NCI-H2196 treated with DMSO at 0.1 percent for 48 hours (cell line): ENCODE measurements around the gene PCDHB12.
"Not testable (repeated sequence)": the region's sequence is repeated elsewhere in the genome, so short reads cannot be mapped to it uniquely, and the experiment has no call there.

Experiments
- DNase-seq: peaks from one replicate; lab custom pipeline; 2025; ENCODE audit not compliant: unreplicated experiment; lab: John Stamatoyannopoulos, UW

PCDHB12 gene

GRCh38 chr5:141201646-141202045, 6.9 kb upstream of the PCDHB12 start:
- not testable (repeated sequence) for DNase-seq

DNA sequence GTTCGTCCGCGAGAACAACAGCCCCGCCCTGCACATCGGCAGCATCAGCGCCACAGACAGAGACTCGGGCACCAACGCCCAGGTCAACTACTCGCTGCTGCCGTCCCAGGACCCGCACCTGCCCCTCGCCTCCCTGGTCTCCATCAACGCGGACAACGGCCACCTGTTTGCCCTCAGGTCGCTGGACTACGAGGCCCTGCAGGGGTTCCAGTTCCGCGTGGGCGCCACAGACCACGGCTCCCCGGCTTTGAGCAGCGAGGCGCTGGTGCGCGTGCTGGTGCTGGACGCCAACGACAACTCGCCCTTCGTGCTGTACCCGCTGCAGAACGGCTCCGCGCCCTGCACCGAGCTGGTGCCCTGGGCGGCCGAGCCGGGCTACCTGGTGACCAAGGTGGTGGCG, 1.8 kb downstream of the PCDHB12 start:
- DNase-seq, result not testable (repeated sequence)

- DNase-seq, result not testable (repeated sequence)
Measured at GRCh38 chr5:141210849-141211248, 2.3 kb downstream of the PCDHB12 start.

DNA sequence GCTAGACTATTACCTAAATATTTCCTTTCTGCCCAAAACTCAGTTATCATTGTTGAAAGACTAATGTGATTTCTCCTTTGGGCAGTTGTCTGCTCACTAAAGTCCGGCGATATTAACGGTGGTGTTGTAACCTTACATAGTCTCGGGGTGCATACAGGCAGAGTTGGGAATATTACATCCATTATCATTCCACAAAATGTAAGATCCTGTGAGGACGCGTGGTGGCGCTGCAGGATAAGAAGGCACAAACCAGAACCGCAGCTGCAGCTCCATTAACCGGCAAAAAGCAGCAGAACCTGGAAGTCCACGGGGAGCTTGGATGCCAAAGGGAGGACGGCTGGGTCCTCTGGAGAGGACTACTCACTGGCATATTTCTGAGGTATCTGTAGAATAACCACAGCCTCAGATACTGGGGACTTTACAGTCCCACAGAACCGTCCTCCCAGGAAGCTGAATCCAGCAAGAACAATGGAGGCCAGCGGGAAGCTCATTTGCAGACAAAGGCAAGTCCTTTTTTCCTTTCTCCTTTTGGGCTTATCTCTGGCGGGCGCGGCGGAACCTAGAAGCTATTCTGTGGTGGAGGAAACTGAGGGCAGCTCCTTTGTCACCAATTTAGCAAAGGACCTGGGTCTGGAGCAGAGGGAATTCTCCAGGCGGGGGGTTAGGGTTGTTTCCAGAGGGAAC, 5.3 kb downstream of the PCDHB12 start, which contains the start of gene PCDHB13:
Gene PCDHB13, plus strand, starts transcription at position 264 of the 684 bp plus-strand sequence. Its CDS starts 205 bp downstream, at position 469.
- not testable (repeated sequence) for DNase-seq

DNA sequence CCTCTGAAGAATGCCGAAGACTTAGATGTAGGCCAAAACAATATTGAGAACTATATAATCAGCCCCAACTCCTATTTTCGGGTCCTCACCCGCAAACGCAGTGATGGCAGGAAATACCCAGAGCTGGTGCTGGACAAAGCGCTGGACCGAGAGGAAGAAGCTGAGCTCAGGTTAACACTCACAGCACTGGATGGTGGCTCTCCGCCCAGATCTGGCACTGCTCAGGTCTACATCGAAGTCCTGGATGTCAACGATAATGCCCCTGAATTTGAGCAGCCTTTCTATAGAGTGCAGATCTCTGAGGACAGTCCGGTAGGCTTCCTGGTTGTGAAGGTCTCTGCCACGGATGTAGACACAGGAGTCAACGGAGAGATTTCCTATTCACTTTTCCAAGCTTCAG, 6.1 kb downstream of the PCDHB12 start:
- not testable (repeated sequence) for DNase-seq

- DNase-seq, result not testable (repeated sequence)
Measured at GRCh38 chr5:141215504-141215903, 7.0 kb downstream of the PCDHB12 start.

DNA sequence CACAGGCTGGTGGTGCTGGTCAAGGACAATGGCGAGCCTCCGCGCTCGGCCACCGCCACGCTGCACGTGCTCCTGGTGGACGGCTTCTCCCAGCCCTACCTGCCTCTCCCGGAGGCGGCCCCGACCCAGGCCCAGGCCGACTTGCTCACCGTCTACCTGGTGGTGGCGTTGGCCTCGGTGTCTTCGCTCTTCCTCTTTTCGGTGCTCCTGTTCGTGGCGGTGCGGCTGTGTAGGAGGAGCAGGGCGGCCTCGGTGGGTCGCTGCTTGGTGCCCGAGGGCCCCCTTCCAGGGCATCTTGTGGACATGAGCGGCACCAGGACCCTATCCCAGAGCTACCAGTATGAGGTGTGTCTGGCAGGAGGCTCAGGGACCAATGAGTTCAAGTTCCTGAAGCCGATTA, 7.5 kb downstream of the PCDHB12 start:
- DNase-seq, result not testable (repeated sequence)

DNA sequence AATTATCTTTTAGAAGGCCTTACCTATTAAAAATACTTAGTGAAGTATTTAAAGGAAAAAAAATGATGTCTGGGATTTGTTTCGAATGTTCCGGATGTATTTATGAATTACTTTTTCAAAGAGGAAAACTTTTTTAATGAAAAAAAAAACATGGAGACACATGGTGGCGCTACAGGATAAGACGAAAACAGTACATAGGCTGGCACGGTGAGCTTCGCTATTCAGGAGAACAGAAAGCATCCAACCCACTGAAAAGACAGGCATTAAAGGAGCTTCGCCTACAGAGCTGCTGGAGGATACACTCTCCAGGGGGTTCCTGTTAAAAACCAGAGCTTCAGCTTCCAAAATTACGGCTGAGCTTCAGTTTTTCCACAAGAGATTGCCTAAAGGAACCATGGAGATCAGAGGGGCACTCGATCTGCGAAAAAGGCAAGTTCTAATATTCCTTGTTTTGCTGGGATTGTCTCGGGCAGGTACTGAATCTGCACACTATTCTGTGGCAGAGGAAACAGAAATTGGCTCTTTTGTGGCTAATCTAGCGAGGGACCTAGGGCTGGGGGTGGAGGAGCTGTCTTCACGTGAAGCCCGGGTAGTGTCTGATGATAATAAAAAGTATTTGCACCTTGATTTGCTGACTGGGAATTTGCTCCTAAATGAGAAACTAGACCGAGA, 14.7 kb downstream of the PCDHB12 start, which contains the start of gene PCDHB14:
Gene PCDHB14, plus strand, starts transcription at position 232 of the 672 bp plus-strand sequence. Its CDS starts 163 bp downstream, at position 395.
- DNase-seq, result peak; percentile 10

DNA sequence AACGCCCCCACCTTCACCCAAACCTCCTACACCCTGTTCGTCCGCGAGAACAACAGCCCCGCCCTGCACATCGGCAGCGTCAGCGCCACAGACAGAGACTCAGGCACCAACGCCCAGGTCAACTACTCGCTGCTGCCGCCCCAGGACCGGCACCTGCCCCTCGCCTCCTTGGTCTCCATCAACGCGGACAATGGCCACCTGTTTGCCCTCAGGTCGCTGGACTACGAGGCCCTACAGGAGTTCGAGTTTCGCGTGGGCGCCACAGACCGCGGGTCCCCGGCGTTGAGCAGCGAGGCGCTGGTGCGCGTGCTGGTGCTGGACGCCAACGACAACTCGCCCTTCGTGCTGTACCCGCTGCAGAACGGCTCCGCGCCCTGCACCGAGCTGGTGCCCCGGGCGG, 16.3 kb downstream of the PCDHB12 start:
- DNase-seq, result not testable (repeated sequence)

DNA sequence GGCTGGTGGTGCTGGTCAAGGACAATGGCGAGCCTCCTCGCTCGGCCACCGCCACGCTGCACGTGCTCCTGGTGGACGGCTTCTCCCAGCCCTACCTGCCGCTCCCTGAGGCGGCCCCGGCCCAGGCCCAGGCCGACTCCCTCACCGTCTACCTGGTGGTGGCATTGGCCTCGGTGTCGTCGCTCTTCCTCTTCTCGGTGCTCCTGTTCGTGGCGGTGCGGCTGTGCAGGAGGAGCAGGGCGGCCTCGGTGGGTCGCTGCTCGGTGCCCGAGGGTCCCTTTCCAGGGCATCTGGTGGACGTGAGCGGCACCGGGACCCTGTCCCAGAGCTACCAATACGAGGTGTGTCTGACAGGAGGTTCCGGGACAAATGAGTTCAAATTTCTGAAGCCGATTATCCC, 16.9 kb downstream of the PCDHB12 start:
- not testable (repeated sequence) for DNase-seq

DNA sequence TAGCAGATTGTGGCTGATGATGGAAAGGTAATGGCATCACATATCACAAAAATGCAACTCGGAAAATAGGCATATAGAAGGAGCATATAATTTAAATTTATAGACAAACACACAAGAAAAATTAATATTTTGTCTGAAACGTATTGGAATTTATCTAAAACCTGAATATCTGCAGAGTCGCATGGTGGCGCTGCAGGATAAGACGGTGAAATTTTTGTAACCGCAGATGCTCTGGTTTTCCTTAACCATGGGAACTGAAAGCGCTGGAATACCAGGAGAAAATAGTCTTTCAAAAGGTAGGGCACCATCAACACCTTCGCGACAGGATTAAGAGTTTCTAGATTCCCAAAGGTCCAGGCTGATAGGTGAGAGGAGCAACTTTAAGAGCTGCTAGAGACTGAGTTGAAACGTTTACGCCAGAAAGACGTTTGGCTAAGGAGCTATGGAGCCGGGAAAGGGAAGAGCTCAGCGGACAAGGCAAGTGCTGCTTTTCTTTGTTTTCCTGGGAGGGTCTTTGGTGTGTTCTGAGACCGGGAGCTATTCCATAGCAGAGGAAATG, 25.7 kb downstream of the PCDHB12 start:
- DNase-seq, result no peak

- DNase-seq, result not testable (repeated sequence)
Measured at GRCh38 chr5:141235922-141236321, 27.4 kb downstream of the PCDHB12 start.

DNA sequence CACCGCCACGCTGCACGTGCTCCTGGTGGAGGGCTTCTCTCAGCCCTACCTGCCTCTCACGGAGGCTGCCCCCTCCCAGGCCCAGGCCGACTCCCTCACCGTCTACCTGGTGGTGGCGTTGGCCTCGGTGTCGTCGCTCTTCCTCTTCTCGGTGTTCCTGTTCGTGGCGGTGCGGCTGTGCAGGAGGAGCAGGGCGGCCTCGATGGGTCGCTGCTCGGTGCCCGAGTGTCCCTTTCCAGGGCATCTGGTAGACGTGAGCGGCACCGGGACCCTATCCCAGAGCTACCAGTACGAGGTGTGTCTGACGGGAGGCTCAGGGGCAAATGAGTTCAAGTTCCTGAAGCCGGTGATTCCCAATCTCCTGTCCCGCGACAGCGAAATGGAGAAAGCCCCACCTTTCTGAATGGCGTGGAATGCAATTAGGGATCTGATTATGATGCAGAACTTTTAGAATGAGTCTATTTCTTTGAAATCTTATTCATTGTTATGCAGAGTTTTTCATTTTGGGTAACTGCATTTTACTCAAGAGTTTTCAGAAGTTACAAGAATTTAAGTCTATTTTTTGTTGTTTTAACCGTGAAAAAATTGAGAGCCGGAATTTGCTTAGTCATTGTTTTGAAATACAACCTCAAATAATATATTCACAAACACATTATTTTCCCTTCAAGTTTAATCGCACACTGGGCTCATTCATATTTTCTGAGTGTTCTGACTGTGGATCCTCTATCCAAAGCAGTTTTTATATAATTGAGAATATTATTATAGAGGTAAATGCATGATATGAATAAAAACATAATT, 28.2 kb downstream of the PCDHB12 start:
- no peak for DNase-seq

DNA sequence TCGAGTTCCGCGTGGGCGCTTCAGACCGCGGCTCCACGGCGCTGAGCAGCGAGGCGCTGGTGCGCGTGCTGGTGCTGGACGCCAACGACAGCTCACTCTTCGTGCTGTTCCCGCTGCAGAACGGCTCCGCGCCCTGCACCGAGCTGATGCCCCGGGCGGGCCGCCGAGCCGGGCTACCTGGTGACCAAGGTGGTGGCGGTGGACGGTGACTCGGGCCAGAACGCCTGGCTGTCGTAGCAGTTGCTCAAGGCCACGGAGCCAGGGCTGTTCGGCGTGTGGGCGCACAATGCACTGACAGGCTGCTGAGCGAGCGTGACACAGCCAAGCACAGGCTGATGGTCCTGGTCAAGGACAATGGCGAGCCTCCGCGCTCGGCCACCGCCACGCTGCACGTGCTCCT, 33.0 kb downstream of the PCDHB12 start:
- no peak for DNase-seq

GRCh38 chr5:141245250-141245717, 36.8 kb downstream of the PCDHB12 start, which contains the start of gene PCDHB15:
Gene PCDHB15 (plus strand): TSS chr5:141245395. CDS start chr5:141245579, 184 bp downstream.
- DNase-seq, result no peak

GRCh38 chr5:141246971-141247370, 38.5 kb downstream of the PCDHB12 start:
- DNase-seq, result not testable (repeated sequence)

DNA sequence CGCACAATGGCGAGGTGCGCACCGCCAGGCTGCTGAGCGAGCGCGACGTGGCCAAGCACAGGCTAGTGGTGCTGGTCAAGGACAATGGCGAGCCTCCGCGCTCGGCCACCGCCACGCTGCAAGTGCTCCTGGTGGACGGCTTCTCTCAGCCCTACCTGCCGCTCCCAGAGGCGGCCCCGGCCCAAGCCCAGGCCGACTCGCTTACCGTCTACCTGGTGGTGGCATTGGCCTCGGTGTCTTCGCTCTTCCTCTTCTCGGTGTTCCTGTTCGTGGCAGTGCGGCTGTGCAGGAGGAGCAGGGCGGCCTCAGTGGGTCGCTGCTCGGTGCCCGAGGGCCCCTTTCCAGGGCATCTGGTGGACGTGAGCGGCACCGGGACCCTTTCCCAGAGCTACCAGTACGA, 38.9 kb downstream of the PCDHB12 start:
- not testable (repeated sequence) for DNase-seq

DNA sequence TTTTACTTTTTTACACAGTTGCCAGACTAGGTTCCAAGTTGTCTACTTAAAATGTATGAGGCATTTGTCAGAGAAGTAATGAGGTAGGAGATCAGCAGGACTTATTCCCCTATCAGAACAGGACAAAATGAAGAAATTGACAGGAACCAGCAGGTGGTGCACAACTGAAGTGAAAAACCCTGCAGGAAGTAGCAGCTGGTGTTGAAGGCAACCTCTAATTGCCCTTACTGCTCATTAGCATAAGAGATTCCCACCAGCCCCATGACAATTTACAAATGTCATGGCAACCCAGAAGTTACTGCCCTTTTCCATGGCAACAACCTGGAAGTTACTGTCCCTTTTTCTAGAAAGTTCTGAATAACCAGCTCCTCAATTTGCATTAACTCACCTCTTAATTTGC, 42.1 kb downstream of the PCDHB12 start:
- no peak for DNase-seq

GRCh38 chr5:141258464-141258863, 49.9 kb downstream of the PCDHB12 start:
- no peak for DNase-seq

DNA sequence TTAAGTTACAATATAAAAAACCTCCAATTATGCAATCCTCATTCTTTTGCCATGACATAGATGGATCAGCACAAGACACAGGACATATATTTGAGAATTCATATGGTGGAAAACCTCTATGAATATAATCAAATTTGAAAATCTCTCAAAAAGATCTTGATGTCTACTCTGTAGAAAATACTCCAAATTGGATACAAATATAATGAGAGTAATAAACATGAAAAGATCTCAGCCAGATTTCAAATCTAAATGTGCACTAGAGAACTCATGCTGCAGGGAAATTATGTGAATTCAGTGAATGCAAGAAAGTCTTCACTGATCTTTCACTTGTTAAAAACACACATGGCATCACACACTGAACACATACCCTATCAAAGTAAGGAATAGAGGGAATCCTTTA, 50.4 kb downstream of the PCDHB12 start:
- no peak for DNase-seq
